Measurements from ENCODE around the gene PRMT2.

Gene PRMT2

GRCh38 chr21:46662765-46663500 is 27.5 kb downstream of the PRMT2 start:
- no peak for DNase-seq (ENCODE audit: low read depth in 1 of 2, low spot score in 1 of 2)
- H3K27ac ChIP-seq (replicated peaks), result no peak overlapping the region
- H3K27me3 ChIP-seq (ENCODE audit: insufficient read depth, poor library complexity, severe bottlenecking), result peaks cover under 1% of the 10 kb centered on the region
- TF ChIP-seq REST (IDR thresholded peaks at IDR 0.05; ENCODE audit: insufficient replicate concordance, low read depth) (no peak), CTCF (IDR thresholded peaks at IDR 0.05; ENCODE audit: insufficient read depth, low read length) (no peak), GABPA (IDR thresholded peaks at IDR 0.05; ENCODE audit: low read depth) (no peak), SPI1 (IDR thresholded peaks at IDR 0.05; ENCODE audit: borderline replicate concordance, low read depth) (no peak), POLR2AphosphoS5 (IDR thresholded peaks at IDR 0.05; ENCODE audit: low read depth) (no peak)
- H3K4me3 ChIP-seq (replicated peaks; ENCODE audit: insufficient read depth, low read length), result no peak overlapping the region

GRCh38 chr21:46663754-46664153 is 28.3 kb downstream of the PRMT2 start:
- Histone ChIP-seq H3K4me3 (replicated peaks; ENCODE audit: insufficient read depth, low read length) (no peak overlapping the region), H3K27ac (replicated peaks) (no peak overlapping the region)

GRCh38 chr21:46664316-46664995 is 29.0 kb downstream of the PRMT2 start:
- Histone ChIP-seq H3K27ac (replicated peaks) (no peak overlapping the region), H3K4me3 (replicated peaks; ENCODE audit: insufficient read depth, low read length) (no peak overlapping the region), H3K27me3 (ENCODE audit: insufficient read depth, poor library complexity, severe bottlenecking) (peaks cover 5% of the 10 kb centered on the region)
- TF ChIP-seq CTCF (IDR thresholded peaks at IDR 0.05; ENCODE audit: insufficient read depth, low read length) (no peak), POLR2AphosphoS5 (IDR thresholded peaks at IDR 0.05; ENCODE audit: low read depth) (no peak), GABPA (IDR thresholded peaks at IDR 0.05; ENCODE audit: low read depth) (no peak), SPI1 (IDR thresholded peaks at IDR 0.05; ENCODE audit: borderline replicate concordance, low read depth) (no peak), REST (IDR thresholded peaks at IDR 0.05; ENCODE audit: insufficient replicate concordance, low read depth) (no peak)
- no peak for DNase-seq (ENCODE audit: low read depth in 1 of 2, low spot score in 1 of 2)

More at GRCh38 chr21:46663754-46664153, 28.3 kb downstream of the PRMT2 start:
- TF ChIP-seq GABPA (IDR thresholded peaks at IDR 0.05; ENCODE audit: low read depth) (no peak), POLR2AphosphoS5 (IDR thresholded peaks at IDR 0.05; ENCODE audit: low read depth) (no peak), CTCF (IDR thresholded peaks at IDR 0.05; ENCODE audit: insufficient read depth, low read length) (no peak), SPI1 (IDR thresholded peaks at IDR 0.05; ENCODE audit: borderline replicate concordance, low read depth) (no peak)
- peaks cover 5% of the 10 kb centered on the region for H3K27me3 ChIP-seq (ENCODE audit: insufficient read depth, poor library complexity, severe bottlenecking)
- no peak for DNase-seq (ENCODE audit: low read depth in 1 of 2, low spot score in 1 of 2)
